Tibial nerve (tissue), 4 donors: ENCODE data around the gene OR10V1. TPM values are rescaled to one million over a fixed set of nuclear protein-coding genes. Genes with fewer than 3 reads are reported as not detected.

Experiments
- DNase-seq, 2 donors: peaks; one replicate each; pipeline ENCODE4 v3.0.0-alpha.2; 2019; ENCODE audit warnings: low spot score in 2 of 2
- H3K27ac ChIP-seq, 4 donors: fragments of 200-600 bp; sonication (generic) in 3 of 4; one replicate each; pipeline ENCODE4 v1.5.1; 2017 to 2019; ENCODE audit warnings: mild to moderate bottlenecking in 1 of 4
- H3K27me3 ChIP-seq, 2 donors: fragments of 200-600 bp; sonication (generic) in 1 of 2; one replicate each; pipeline versions ENCODE4 v1.5.1 to v1.6.0; 2017 to 2019
- H3K36me3 ChIP-seq, 3 donors: fragments of 200-600 bp; sonication (generic); one replicate each; pipeline ENCODE4 v1.5.1; 2018 to 2019
- H3K4me1 ChIP-seq, 4 donors: fragments of 200-600 bp; sonication (generic) in 3 of 4; one replicate each; pipeline ENCODE4 v1.5.1; 2017 to 2019
- H3K4me3 ChIP-seq, 4 donors: fragments of 200-600 bp; sonication (generic) in 3 of 4; one replicate each; pipeline ENCODE4 v1.5.1; 2017 to 2019; ENCODE audit warnings: mild to moderate bottlenecking in 1 of 4, moderate library complexity in 1 of 4
- H3K9me3 ChIP-seq, 4 donors: fragments of 200-600 bp; sonication (generic) in 3 of 4; one replicate each; pipeline ENCODE4 v1.5.1; 2017 to 2019
- EP300 ChIP-seq, 2 donors: sonication (generic); formaldehyde crosslinking; IDR thresholded peaks; one replicate each; pipeline ENCODE4 v1.6.1; 2017; ENCODE audit warnings: antibody characterized with exemption in 2 of 2, mild to moderate bottlenecking in 1 of 2
- POLR2A ChIP-seq, 2 donors: fragments of 450-650 bp; IDR thresholded peaks; one replicate each; pipeline ENCODE4 v1.6.1; 2017; ENCODE audit warnings: antibody characterized with exemption in 2 of 2, mild to moderate bottlenecking in 2 of 2, moderate library complexity in 2 of 2
- WGBS, 2 donors: methylation state at CpG; one replicate each; pipeline ENCODE4 v1.1.5; 2018; 5-methylcytosine and 5-hydroxymethylcytosine counted together
- total RNA-seq, 4 donors: library from RNA; depleted of rRNA; stranded (reverse); fragments of >200 nt; gene quantifications; one replicate each; pipeline ENCODE4 v1.1.0, GENCODE V29; 2016
- TF ChIP-seq, protein P1 (sequence below), 5 experiments: fragments of 200-600 bp in 3 of 5; fragments of 450-650 bp in 2 of 5; sonication (generic) in 3 of 5; IDR thresholded peaks; one replicate each; pipeline ENCODE4 v1.5.1; 2016 to 2019; ENCODE audit warnings: antibody characterized with exemption in 5 of 5, mild to moderate bottlenecking in 3 of 5, moderate library complexity in 2 of 5

OR10V1 gene, protein sequence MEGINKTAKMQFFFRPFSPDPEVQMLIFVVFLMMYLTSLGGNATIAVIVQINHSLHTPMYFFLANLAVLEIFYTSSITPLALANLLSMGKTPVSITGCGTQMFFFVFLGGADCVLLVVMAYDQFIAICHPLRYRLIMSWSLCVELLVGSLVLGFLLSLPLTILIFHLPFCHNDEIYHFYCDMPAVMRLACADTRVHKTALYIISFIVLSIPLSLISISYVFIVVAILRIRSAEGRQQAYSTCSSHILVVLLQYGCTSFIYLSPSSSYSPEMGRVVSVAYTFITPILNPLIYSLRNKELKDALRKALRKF
- not detected for total RNA-seq

GRCh38 chr11:59713745-59714144, at the start of gene OR10V1:
Gene OR10V1, minus strand, starts transcription at chr11:59713845. Its CDS starts 0 bp downstream, at chr11:59713845.
- H3K36me3 ChIP-seq = no peaks in the 10 kb centered on the region
- TF ChIP-seq, protein P1, sequence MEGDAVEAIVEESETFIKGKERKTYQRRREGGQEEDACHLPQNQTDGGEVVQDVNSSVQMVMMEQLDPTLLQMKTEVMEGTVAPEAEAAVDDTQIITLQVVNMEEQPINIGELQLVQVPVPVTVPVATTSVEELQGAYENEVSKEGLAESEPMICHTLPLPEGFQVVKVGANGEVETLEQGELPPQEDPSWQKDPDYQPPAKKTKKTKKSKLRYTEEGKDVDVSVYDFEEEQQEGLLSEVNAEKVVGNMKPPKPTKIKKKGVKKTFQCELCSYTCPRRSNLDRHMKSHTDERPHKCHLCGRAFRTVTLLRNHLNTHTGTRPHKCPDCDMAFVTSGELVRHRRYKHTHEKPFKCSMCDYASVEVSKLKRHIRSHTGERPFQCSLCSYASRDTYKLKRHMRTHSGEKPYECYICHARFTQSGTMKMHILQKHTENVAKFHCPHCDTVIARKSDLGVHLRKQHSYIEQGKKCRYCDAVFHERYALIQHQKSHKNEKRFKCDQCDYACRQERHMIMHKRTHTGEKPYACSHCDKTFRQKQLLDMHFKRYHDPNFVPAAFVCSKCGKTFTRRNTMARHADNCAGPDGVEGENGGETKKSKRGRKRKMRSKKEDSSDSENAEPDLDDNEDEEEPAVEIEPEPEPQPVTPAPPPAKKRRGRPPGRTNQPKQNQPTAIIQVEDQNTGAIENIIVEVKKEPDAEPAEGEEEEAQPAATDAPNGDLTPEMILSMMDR (IDR thresholded peaks at IDR 0.05) = no peak
- TF ChIP-seq EP300 (IDR thresholded peaks at IDR 0.05) (no peak), POLR2A (IDR thresholded peaks at IDR 0.05) (no peak)
- no peak for DNase-seq

GRCh38 chr11:59761993-59762392, 48.3 kb upstream of the OR10V1 start:
- TF ChIP-seq, protein P1 (IDR thresholded peaks at IDR 0.05) = no peak
- no peak for TF ChIP-seq EP300 (IDR thresholded peaks at IDR 0.05)
- TF ChIP-seq POLR2A (IDR thresholded peaks at IDR 0.05) = no peak
- no peak overlapping the region for H3K27ac ChIP-seq
- H3K36me3 ChIP-seq = no peaks in the 10 kb centered on the region
- no peaks in the 10 kb centered on the region for H3K9me3 ChIP-seq
- H3K27me3 ChIP-seq = peaks cover 0 to 2% of the 10 kb centered on the region in 2 donors
- H3K4me3 ChIP-seq = no peak overlapping the region
- H3K4me1 ChIP-seq = peaks cover 0 to 8% (median 0%) of the 10 kb centered on the region in 4 donors
- 61 to 80% methylated on average over 6 of the region's 6 CpGs for WGBS, 2 donors
- DNase-seq = no peak

More at GRCh38 chr11:59713745-59714144, at the start of gene OR10V1:
- H3K9me3 ChIP-seq = no peaks in the 10 kb centered on the region
- 83% methylated on average over 2 of the region's 2 CpGs for WGBS, 2 donors
- H3K4me3 ChIP-seq = no peak within 1 kb of the TSS
- H3K4me1 ChIP-seq = no peaks in the 10 kb centered on the region
- no peaks in the 10 kb centered on the region for H3K27me3 ChIP-seq
- no peak within 1 kb of the TSS for H3K27ac ChIP-seq

DNA sequence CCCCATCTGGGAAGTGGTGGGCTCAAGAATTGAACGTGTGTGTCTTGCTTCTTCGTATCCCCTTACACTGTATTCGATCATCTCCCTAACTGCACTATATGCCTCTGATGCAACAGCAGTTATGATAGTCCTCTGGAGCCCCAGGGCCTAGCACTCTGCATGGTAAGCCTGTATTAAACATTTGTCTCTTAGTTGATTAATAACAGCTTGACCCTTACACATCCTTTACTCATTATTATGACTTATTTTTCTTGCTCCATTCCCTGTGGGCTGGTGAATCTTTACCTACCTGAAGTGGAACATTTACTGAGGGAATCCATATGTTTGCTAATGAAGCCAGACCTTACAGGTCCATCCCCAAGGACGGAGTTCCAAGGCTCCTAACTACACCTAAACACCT, 47.1 kb upstream of the OR10V1 start:
- H3K27ac ChIP-seq = no peak overlapping the region
- no peak for DNase-seq
- 88 to 89% methylated on average over 4 of the region's 4 CpGs for WGBS, 2 donors
- H3K4me1 ChIP-seq = peaks cover 0 to 14% (median 6%) of the 10 kb centered on the region in 4 donors
- H3K4me3 ChIP-seq = no peak overlapping the region
- TF ChIP-seq, protein P1 (IDR thresholded peaks at IDR 0.05) = no peak
- TF ChIP-seq EP300 (IDR thresholded peaks at IDR 0.05) (no peak), POLR2A (IDR thresholded peaks at IDR 0.05) (no peak)
- no peaks in the 10 kb centered on the region for H3K9me3 ChIP-seq
- H3K36me3 ChIP-seq = no peaks in the 10 kb centered on the region
- peaks cover 0 to 2% of the 10 kb centered on the region in 2 donors for H3K27me3 ChIP-seq

GRCh38 chr11:59759900-59760299, 46.3 kb upstream of the OR10V1 start:
- H3K27me3 ChIP-seq = peaks cover 0 to 2% of the 10 kb centered on the region in 2 donors
- H3K4me1 ChIP-seq = peaks cover 0 to 17% (median 6%) of the 10 kb centered on the region in 4 donors
- H3K4me3 ChIP-seq = no peak overlapping the region
- TF ChIP-seq, protein P1 (IDR thresholded peaks at IDR 0.05) = no peak
- TF ChIP-seq EP300 (IDR thresholded peaks at IDR 0.05) (no peak), POLR2A (IDR thresholded peaks at IDR 0.05) (no peak)
- 47 to 63% methylated on average over 4 of the region's 4 CpGs for WGBS, 2 donors
- DNase-seq = no peak
- no peaks in the 10 kb centered on the region for H3K36me3 ChIP-seq
- no peaks in the 10 kb centered on the region for H3K9me3 ChIP-seq
- no peak overlapping the region for H3K27ac ChIP-seq

DNA sequence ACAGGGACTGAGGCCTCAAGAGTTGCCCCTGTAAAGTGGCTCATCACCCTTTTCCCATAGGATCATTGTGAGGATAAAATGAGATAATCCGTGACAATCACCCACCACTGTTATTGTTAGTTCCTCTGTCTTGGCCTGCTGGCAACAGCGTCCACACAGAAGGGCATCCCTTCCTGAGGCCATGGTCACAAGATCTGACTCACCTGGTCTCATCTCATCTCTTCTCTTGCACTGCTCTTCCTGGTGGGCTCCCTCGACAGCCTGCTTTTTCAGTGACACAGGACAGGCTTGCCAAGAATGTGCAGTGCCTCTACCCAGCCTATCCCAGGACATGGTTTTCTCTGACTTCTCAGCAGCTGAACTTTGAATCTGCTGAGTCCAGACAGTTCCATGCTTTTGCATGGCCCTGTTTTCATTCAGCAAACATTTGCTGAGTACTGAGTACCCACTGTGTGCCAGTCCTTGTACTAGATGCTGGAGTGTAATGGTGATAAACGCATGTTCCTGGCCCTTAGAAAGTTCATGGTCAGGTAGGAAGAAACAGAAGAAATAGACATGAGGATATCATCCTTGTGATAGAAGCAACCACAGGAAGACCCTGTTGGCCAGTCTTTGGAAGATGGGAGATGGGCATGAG, 44.9 kb upstream of the OR10V1 start:
- H3K27me3 ChIP-seq = peaks cover 0 to 2% of the 10 kb centered on the region in 2 donors

More for the DNA sequence above, 44.9 kb upstream of the OR10V1 start:
- Histone ChIP-seq H3K4me1 (peaks cover 0 to 21% (median 6%) of the 10 kb centered on the region in 4 donors), H3K36me3 (no peaks in the 10 kb centered on the region), H3K9me3 (no peaks in the 10 kb centered on the region), H3K4me3 (no peak overlapping the region), H3K27ac (no peak overlapping the region)
- 85 to 90% methylated on average over 4 of the region's 4 CpGs for WGBS, 2 donors
- TF ChIP-seq, protein P1 (IDR thresholded peaks at IDR 0.05) = no peak
- TF ChIP-seq POLR2A (IDR thresholded peaks at IDR 0.05) = no peak
- no peak for TF ChIP-seq EP300 (IDR thresholded peaks at IDR 0.05)
- no peak for DNase-seq
